ENCODE results near the gene MRC1.
"Not testable (repeated sequence)": the region's sequence is repeated elsewhere in the genome, so short reads cannot be mapped to it uniquely, and the experiment has no call there.

MRC1 gene

DNA sequence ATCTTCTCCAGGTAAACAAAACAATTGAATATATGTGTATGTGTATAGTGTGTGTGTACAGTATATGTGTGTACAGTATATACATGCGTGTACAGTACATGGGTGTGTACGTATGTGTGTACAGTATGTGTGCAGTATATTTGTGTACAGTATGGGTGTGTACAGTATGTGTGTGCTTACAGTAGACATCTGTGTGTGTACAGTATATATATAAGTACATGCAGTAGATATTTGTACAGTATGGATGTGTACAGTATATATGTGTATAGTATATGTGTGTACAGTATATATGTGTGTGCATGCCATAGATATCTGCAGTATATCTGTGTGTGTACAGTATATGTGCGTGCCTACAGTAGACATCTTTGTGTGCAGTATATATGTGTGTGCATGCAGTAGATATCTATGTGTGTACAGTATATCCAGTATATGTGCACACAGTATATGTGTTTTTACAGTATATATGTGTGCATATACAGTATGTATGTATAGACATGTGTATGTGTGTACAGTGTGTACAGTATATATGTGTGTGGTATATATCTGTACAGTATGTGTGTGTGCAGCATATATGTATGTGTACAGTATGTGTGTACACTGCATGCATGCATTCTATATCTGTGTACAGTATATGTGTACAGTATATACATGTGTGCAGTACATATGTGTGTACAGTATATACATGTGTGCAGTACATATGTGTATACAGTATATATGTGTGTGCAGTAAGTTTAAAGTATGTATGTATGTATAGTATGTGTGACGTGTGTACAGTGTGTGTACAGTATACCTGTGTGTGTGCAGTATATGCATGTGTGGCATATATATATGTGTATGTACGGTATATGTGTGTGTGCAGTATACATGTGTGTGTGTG, 105.3 kb downstream of the MRC1 start:
- H3K27ac ChIP-seq: no peak overlapping the region
- H3K36me3 ChIP-seq: peaks cover 0 to 46% (median 0%) of the 10 kb centered on the region in 11 experiments; a peak in 6 of 22 replicates
- H3K9ac ChIP-seq: no peak overlapping the region
- no peak for TF ChIP-seq Cebpa-rat (IDR thresholded peaks at IDR 0.05)
- no peaks in the 10 kb centered on the region for H3K27me3 ChIP-seq
- H3K4me2 ChIP-seq: no peak overlapping the region
- peaks cover 0 to 24% (median 15%) of the 10 kb centered on the region in 11 experiments; a peak in 19 of 22 replicates for H3K9me3 ChIP-seq (replicated peaks in 1 of 11)
- H3K4me1 ChIP-seq: peaks cover 0 to 8% (median 0%) of the 10 kb centered on the region in 10 experiments; a peak in 4 of 20 replicates
- peaks cover 0 to 20% (median 0%) of the 10 kb centered on the region in 11 experiments; a peak in 2 of 22 replicates for H4K20me1 ChIP-seq
- no peak overlapping the region for H3K4me3 ChIP-seq

DNA sequence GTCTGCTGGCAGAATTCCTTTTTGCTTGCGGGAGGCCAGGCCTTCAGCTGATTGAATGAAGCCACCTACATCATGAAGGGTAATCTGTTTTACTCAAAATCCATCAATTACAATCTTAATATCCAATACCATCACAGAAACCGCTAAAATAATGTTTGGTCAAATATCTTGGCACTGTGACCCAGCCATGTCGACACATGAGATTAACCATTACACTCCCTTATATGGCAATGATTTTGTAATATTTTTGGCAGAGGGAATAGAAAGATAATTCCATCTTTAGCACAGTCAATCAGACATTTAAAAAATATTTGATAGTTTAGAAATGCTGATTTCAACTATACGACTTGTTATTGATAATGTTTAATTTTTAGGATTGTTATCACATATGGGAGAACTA, 106.0 kb downstream of the MRC1 start:
- H3K9me3 ChIP-seq (replicated peaks in 1 of 11): peaks cover 0 to 32% (median 22%) of the 10 kb centered on the region in 11 experiments; a peak in 19 of 22 replicates
- no peak overlapping the region for H3K4me2 ChIP-seq
- no peak for TF ChIP-seq Cebpa-rat (IDR thresholded peaks at IDR 0.05)
- H3K4me3 ChIP-seq: no peak overlapping the region
- no peak overlapping the region for H3K9ac ChIP-seq
- no peak overlapping the region for H3K27ac ChIP-seq
- H3K4me1 ChIP-seq: peaks cover 0 to 8% (median 0%) of the 10 kb centered on the region in 10 experiments; a peak in 4 of 20 replicates
- H3K36me3 ChIP-seq: peaks cover 0 to 38% (median 0%) of the 10 kb centered on the region in 11 experiments; a peak in 6 of 22 replicates
- no peaks in the 10 kb centered on the region for H3K27me3 ChIP-seq
- peaks cover 0 to 12% (median 0%) of the 10 kb centered on the region in 11 experiments; a peak in 2 of 22 replicates for H4K20me1 ChIP-seq

DNA sequence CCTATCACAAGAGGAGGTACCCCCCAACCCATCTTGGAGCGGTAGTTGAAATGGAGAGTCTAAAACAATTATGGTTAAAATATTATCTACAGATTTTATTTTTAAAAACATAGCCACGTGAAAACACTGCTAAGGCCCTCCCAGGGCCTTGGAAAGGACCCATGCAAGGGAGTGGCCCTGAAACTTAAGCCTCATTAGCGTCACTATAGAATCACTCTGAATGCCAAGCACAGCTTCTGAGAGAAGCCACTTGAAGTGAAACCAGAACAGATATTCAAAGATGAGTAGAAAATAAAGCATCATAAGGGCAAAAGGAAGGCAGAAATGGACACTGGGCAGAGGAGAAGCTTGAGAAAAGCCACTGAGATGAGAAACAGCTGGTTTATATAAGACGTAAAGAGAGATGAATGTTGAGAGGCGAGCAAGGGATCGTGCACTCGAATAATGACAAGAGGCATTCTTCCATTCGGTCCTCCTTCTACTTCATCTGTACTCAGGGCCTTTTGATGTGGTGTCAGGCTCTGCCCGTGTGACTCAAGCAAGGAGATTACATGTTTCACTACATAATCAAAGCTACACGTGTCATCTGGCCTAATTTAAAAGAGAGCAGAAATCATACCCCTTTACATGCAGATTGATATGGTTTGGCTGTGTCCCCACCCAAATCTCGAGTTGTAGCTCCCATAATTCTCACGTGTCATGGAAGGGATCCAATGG, 109.2 kb downstream of the MRC1 start:
- Histone ChIP-seq H3K4me2 (peak overlapping the region in 6 of 11 experiments; percentile 14 to 43 (median 24); a peak in 9 of 22 replicates), H3K4me1 (peaks cover 0 to 8% (median 0%) of the 10 kb centered on the region in 10 experiments; a peak in 4 of 20 replicates), H3K27me3 (no peaks in the 10 kb centered on the region), H3K27ac (no peak overlapping the region), H3K9me3 (replicated peaks in 1 of 11) (peaks cover 0 to 25% (median 12%) of the 10 kb centered on the region in 11 experiments; a peak in 10 of 22 replicates), H3K36me3 (peaks cover 0 to 6% (median 0%) of the 10 kb centered on the region in 11 experiments; a peak in 2 of 22 replicates), H4K20me1 (peaks cover 0 to 9% (median 0%) of the 10 kb centered on the region in 11 experiments; a peak in 2 of 22 replicates), H3K4me3 (no peak overlapping the region), H3K9ac (no peak overlapping the region)
- no peak for TF ChIP-seq Cebpa-rat (IDR thresholded peaks at IDR 0.05)

DNA sequence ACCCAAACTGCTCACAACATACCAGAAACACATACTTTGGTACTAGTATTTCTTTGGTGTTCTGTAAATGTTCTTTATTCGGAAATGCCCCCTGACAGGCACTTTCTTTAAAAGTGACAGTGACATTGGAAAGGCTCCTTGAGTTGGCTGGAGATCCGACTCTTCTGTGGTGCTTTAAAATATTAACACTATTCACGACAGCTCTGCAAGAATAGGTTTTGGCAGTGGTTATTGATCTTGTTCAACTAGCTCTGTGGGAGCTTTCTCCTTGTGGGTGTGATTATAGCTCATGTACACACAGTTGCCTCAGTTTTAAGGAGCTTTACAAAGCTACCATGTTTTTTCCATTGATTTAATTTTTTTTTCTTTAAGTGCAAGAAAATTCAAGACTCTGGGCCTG, 112.2 kb downstream of the MRC1 start:
- Histone ChIP-seq H3K4me1 (peaks cover 0 to 8% (median 0%) of the 10 kb centered on the region in 10 experiments; a peak in 4 of 20 replicates), H3K4me2 (no peak overlapping the region), H3K9me3 (replicated peaks in 1 of 11) (peaks cover 0 to 25% (median 12%) of the 10 kb centered on the region in 11 experiments; a peak in 10 of 22 replicates), H3K36me3 (no peaks in the 10 kb centered on the region), H3K27me3 (no peaks in the 10 kb centered on the region), H3K9ac (no peak overlapping the region), H4K20me1 (no peaks in the 10 kb centered on the region), H3K4me3 (no peak overlapping the region), H3K27ac (no peak overlapping the region)
- no peak for TF ChIP-seq Cebpa-rat (IDR thresholded peaks at IDR 0.05)

DNA sequence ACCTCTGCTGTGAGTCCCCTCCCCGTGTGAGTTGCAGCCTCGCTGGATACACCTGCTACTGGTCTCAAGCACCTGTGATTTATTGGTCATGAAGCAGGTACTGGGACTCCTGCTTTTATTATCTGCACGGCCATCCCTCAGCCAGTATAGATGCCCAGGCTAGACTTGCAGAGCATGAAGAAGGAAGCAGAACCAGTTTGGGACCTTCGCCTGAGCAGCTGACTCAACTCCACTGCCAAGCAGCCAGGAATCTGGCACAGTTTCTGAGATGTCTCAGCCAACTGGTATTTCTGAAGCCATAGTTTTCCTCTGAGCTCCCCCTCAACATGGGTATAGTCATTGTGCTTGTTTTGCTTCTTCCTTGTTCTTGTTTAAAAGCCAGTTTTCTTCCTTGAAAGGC, 114.6 kb downstream of the MRC1 start:
- no peak overlapping the region for H3K4me3 ChIP-seq
- no peaks in the 10 kb centered on the region for H3K36me3 ChIP-seq
- no peaks in the 10 kb centered on the region for H3K27me3 ChIP-seq
- no peak overlapping the region for H3K9ac ChIP-seq
- H3K4me1 ChIP-seq: peaks cover 0 to 3% (median 0%) of the 10 kb centered on the region in 10 experiments; a peak in 4 of 20 replicates
- no peaks in the 10 kb centered on the region for H4K20me1 ChIP-seq
- no peak overlapping the region for H3K4me2 ChIP-seq
- H3K9me3 ChIP-seq (replicated peaks in 1 of 11): peaks cover 0 to 20% (median 10%) of the 10 kb centered on the region in 11 experiments; a peak in 9 of 22 replicates
- H3K27ac ChIP-seq: no peak overlapping the region
- no peak for TF ChIP-seq Cebpa-rat (IDR thresholded peaks at IDR 0.05)

DNA sequence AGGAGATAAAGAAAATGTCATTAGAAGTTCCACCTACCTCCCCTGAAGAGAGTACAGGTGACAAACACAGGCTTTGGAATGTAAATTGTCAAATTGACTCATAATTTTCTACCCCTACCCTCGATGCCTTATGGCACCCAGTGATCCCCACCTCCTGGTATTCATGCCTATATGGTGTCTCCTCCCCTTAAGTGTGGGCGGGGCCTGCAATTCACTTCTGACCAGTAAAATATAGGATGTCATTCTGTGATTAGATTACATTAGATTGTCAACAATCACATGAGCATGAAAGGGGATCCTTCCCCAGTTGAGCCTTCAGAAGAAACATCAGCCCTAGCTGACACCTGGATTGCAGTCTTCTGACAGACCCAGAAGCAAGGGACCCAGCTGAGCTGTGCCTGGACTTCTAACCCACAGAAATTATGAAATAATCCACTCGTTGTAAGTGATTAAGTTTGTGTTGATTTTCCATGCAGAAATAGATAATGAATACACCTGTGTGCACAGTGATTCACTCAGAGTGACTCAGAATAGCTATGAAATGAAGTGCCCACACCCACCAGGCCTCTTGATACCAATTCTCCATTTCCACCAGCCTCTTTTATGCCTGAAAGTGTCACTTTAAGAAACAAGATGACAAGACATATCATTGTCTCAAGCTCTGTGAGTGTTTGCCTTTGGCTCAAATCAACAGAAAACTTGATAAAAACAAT, 134.0 kb downstream of the MRC1 start:
- Histone ChIP-seq H3K36me3 (no peaks in the 10 kb centered on the region), H3K4me1 (peaks cover 0 to 5% (median 0%) of the 10 kb centered on the region in 10 experiments; a peak in 2 of 20 replicates), H3K27me3 (no peaks in the 10 kb centered on the region), H3K9me3 (replicated peaks in 1 of 11) (peaks cover 0 to 9% (median 4%) of the 10 kb centered on the region in 11 experiments; a peak in 5 of 22 replicates), H3K4me3 (no peak overlapping the region), H3K9ac (no peak overlapping the region), H3K4me2 (no peak overlapping the region), H4K20me1 (no peaks in the 10 kb centered on the region), H3K27ac (no peak overlapping the region)
- TF ChIP-seq Cebpa-rat (IDR thresholded peaks at IDR 0.05): no peak

DNA sequence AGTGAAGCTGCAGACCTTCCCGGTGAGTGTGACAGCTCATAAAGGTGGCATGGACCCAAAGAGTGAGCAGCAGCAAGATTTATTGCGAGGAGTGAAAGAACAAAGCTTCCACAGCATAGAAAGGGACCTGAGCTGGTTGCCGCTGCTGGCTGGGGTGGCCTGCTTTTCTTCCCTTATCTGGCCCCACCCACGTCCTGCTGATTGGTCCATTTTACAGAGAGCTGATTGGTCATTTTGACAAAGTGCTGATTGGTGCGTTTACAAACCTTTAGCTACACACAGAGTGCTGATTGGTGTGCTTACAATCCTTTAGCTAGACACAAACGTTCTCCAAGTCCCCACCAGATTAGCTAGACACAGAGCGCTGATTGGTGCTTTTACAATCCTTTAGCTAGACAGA, 141.1 kb downstream of the MRC1 start:
- not testable (repeated sequence) for H3K4me1 ChIP-seq, H4K20me1 ChIP-seq, H3K9ac ChIP-seq, H3K27ac ChIP-seq, H3K4me2 ChIP-seq, H3K4me3 ChIP-seq, H3K36me3 ChIP-seq, H3K27me3 ChIP-seq
- H3K9me3 ChIP-seq (replicated peaks in 1 of 11): peaks cover 9 to 20% (median 15%) of the 10 kb centered on the region in 11 experiments; a peak in 20 of 22 replicates

DNA sequence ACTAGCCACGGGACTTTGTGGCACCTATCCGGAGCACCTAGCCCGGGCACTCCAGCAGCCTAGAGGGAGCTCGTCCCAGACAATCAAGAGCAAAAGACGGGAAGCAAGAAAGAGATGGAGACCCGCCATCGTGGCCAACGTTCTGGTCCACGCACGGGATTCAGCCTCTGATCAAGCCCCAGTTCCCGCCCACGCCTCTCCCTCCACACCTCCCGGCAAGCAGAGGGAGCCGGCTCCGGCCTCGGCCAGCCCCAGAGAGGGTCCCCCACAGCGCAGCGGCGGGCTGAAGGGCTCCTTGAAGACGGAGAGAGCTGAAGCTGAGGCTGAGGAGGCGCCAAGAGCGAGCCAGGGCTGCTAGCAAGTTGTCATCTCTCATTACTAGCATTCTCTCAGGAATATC, 141.6 kb downstream of the MRC1 start:
- Histone ChIP-seq H3K27me3 (no peaks in the 10 kb centered on the region), H3K4me1 (peaks cover 0 to 14% (median 8%) of the 10 kb centered on the region in 10 experiments; a peak in 10 of 20 replicates), H3K36me3 (no peaks in the 10 kb centered on the region)

More for the DNA sequence above, 141.6 kb downstream of the MRC1 start:
- H3K9me3 ChIP-seq (replicated peaks in 1 of 11): peaks cover 9 to 20% (median 15%) of the 10 kb centered on the region in 11 experiments; a peak in 20 of 22 replicates
- H3K27ac ChIP-seq: no peak overlapping the region
- no peaks in the 10 kb centered on the region for H4K20me1 ChIP-seq
- no peak for TF ChIP-seq Cebpa-rat (IDR thresholded peaks at IDR 0.05)
- no peak overlapping the region for H3K4me2 ChIP-seq
- H3K9ac ChIP-seq: no peak overlapping the region
- no peak overlapping the region for H3K4me3 ChIP-seq
